ENCODE results near the gene SLC1A5.

SLC1A5 gene

GRCh38 chr19:46759206-46759605 is 29.2 kb downstream of the SLC1A5 start:
- no peak overlapping the region for H3K9ac ChIP-seq (ENCODE audit: low read depth in 1 of 2, low read length in 2 of 2)
- no peak overlapping the region for H3K4me3 ChIP-seq (ENCODE audit: low read depth in 1 of 2, low read length in 2 of 2)
- H3K27ac ChIP-seq (ENCODE audit: low read depth, low read length): no peak overlapping the region
- no peaks in the 10 kb centered on the region for H3K9me3 ChIP-seq (ENCODE audit: control insufficient read depth in 1 of 2, low read length in 2 of 2)
- H3K4me1 ChIP-seq (ENCODE audit: control insufficient read depth in 1 of 2, insufficient read depth in 2 of 2, low read length in 2 of 2): peaks cover 0 to 2% of the 10 kb centered on the region in 2 donors
- no peaks in the 10 kb centered on the region for H3K27me3 ChIP-seq (ENCODE audit: control insufficient read depth in 1 of 2, insufficient read depth in 2 of 2, low read length in 2 of 2)
- H3K36me3 ChIP-seq (ENCODE audit: control insufficient read depth in 1 of 2, insufficient read depth in 2 of 2, low read length in 2 of 2): peaks cover 0 to 4% of the 10 kb centered on the region in 2 donors

- peaks cover 0 to 2% of the 10 kb centered on the region in 2 donors for H3K4me1 ChIP-seq (ENCODE audit: control insufficient read depth in 1 of 2, insufficient read depth in 2 of 2, low read length in 2 of 2)
- H3K4me3 ChIP-seq (ENCODE audit: low read depth in 1 of 2, low read length in 2 of 2): no peak overlapping the region
- no peaks in the 10 kb centered on the region for H3K27me3 ChIP-seq (ENCODE audit: control insufficient read depth in 1 of 2, insufficient read depth in 2 of 2, low read length in 2 of 2)
- H3K9ac ChIP-seq (ENCODE audit: low read depth in 1 of 2, low read length in 2 of 2): no peak overlapping the region
- no peak overlapping the region for H3K27ac ChIP-seq (ENCODE audit: low read depth, low read length)
- H3K9me3 ChIP-seq (ENCODE audit: control insufficient read depth in 1 of 2, low read length in 2 of 2): no peaks in the 10 kb centered on the region
- H3K36me3 ChIP-seq (ENCODE audit: control insufficient read depth in 1 of 2, insufficient read depth in 2 of 2, low read length in 2 of 2): peaks cover 0 to 10% of the 10 kb centered on the region in 2 donors
These were observed 31.9 kb downstream of the SLC1A5 start for GRCh38 chr19:46756544-46756888.

- Histone ChIP-seq H3K9me3 (ENCODE audit: control insufficient read depth in 1 of 2, low read length in 2 of 2) (no peaks in the 10 kb centered on the region), H3K4me1 (ENCODE audit: control insufficient read depth in 1 of 2, insufficient read depth in 2 of 2, low read length in 2 of 2) (peaks cover 0 to 2% of the 10 kb centered on the region in 2 donors), H3K27me3 (ENCODE audit: control insufficient read depth in 1 of 2, insufficient read depth in 2 of 2, low read length in 2 of 2) (no peaks in the 10 kb centered on the region), H3K4me3 (ENCODE audit: low read depth in 1 of 2, low read length in 2 of 2) (no peak overlapping the region), H3K9ac (ENCODE audit: low read depth in 1 of 2, low read length in 2 of 2) (no peak overlapping the region), H3K27ac (ENCODE audit: low read depth, low read length) (no peak overlapping the region), H3K36me3 (ENCODE audit: control insufficient read depth in 1 of 2, insufficient read depth in 2 of 2, low read length in 2 of 2) (peaks cover 0 to 10% of the 10 kb centered on the region in 2 donors)
These were observed 32.4 kb downstream of the SLC1A5 start for GRCh38 chr19:46755853-46756543.

- Histone ChIP-seq H3K9ac (ENCODE audit: low read depth in 1 of 2, low read length in 2 of 2) (no peak overlapping the region), H3K27ac (ENCODE audit: low read depth, low read length) (no peak overlapping the region), H3K4me3 (ENCODE audit: low read depth in 1 of 2, low read length in 2 of 2) (no peak overlapping the region), H3K9me3 (ENCODE audit: control insufficient read depth in 1 of 2, low read length in 2 of 2) (no peaks in the 10 kb centered on the region), H3K4me1 (ENCODE audit: control insufficient read depth in 1 of 2, insufficient read depth in 2 of 2, low read length in 2 of 2) (peaks cover 0 to 2% of the 10 kb centered on the region in 2 donors), H3K36me3 (ENCODE audit: control insufficient read depth in 1 of 2, insufficient read depth in 2 of 2, low read length in 2 of 2) (peaks cover 0 to 13% of the 10 kb centered on the region in 2 donors), H3K27me3 (ENCODE audit: control insufficient read depth in 1 of 2, insufficient read depth in 2 of 2, low read length in 2 of 2) (no peaks in the 10 kb centered on the region)
These were observed 33.1 kb downstream of the SLC1A5 start for GRCh38 chr19:46755077-46755852.

GRCh38 chr19:46753420-46754155 is 34.8 kb downstream of the SLC1A5 start:
- Histone ChIP-seq H3K27me3 (ENCODE audit: control insufficient read depth in 1 of 2, insufficient read depth in 2 of 2, low read length in 2 of 2) (no peaks in the 10 kb centered on the region), H3K36me3 (ENCODE audit: control insufficient read depth in 1 of 2, insufficient read depth in 2 of 2, low read length in 2 of 2) (peaks cover 0 to 13% of the 10 kb centered on the region in 2 donors), H3K9ac (ENCODE audit: low read depth in 1 of 2, low read length in 2 of 2) (no peak overlapping the region), H3K4me3 (ENCODE audit: low read depth in 1 of 2, low read length in 2 of 2) (no peak overlapping the region), H3K9me3 (ENCODE audit: control insufficient read depth in 1 of 2, low read length in 2 of 2) (no peaks in the 10 kb centered on the region), H3K27ac (ENCODE audit: low read depth, low read length) (no peak overlapping the region), H3K4me1 (ENCODE audit: control insufficient read depth in 1 of 2, insufficient read depth in 2 of 2, low read length in 2 of 2) (peaks cover 0 to 2% of the 10 kb centered on the region in 2 donors)

GRCh38 chr19:46748325-46749109 is 39.9 kb downstream of the SLC1A5 start:
- Histone ChIP-seq H3K27ac (ENCODE audit: low read depth, low read length) (no peak overlapping the region), H3K36me3 (ENCODE audit: control insufficient read depth in 1 of 2, insufficient read depth in 2 of 2, low read length in 2 of 2) (peaks cover 0 to 8% of the 10 kb centered on the region in 2 donors), H3K9ac (ENCODE audit: low read depth in 1 of 2, low read length in 2 of 2) (no peak overlapping the region), H3K9me3 (ENCODE audit: control insufficient read depth in 1 of 2, low read length in 2 of 2) (no peaks in the 10 kb centered on the region), H3K4me3 (ENCODE audit: low read depth in 1 of 2, low read length in 2 of 2) (no peak overlapping the region), H3K4me1 (ENCODE audit: control insufficient read depth in 1 of 2, insufficient read depth in 2 of 2, low read length in 2 of 2) (peaks cover 13 to 17% of the 10 kb centered on the region in 2 donors), H3K27me3 (ENCODE audit: control insufficient read depth in 1 of 2, insufficient read depth in 2 of 2, low read length in 2 of 2) (no peaks in the 10 kb centered on the region)

- no peak within 1 kb of the TSS for H3K27ac ChIP-seq (ENCODE audit: low read depth, low read length)
- peaks cover 13 to 22% of the 10 kb centered on the region in 2 donors for H3K4me1 ChIP-seq (ENCODE audit: control insufficient read depth in 1 of 2, insufficient read depth in 2 of 2, low read length in 2 of 2)
- no peaks in the 10 kb centered on the region for H3K9me3 ChIP-seq (ENCODE audit: control insufficient read depth in 1 of 2, low read length in 2 of 2)
- no peaks in the 10 kb centered on the region for H3K27me3 ChIP-seq (ENCODE audit: control insufficient read depth in 1 of 2, insufficient read depth in 2 of 2, low read length in 2 of 2)
- H3K4me3 ChIP-seq (ENCODE audit: low read depth in 1 of 2, low read length in 2 of 2): peak within 1 kb of the TSS; percentile 82 to 91
- H3K36me3 ChIP-seq (ENCODE audit: control insufficient read depth in 1 of 2, insufficient read depth in 2 of 2, low read length in 2 of 2): peaks cover 0 to 11% of the 10 kb centered on the region in 2 donors
- peak within 1 kb of the TSS; percentile 85 to 96 for H3K9ac ChIP-seq (ENCODE audit: low read depth in 1 of 2, low read length in 2 of 2)
These were observed 41.9 kb downstream of the SLC1A5 start, which contains the start of gene STRN4 for GRCh38 chr19:46746281-46747057. Gene STRN4 (minus strand): TSS chr19:46746450. CDS start chr19:46746430, 20 bp downstream.

GRCh38 chr19:46745521-46746280 is 42.7 kb downstream of the SLC1A5 start, which contains the start of gene FKRP:
Gene FKRP (plus strand): TSS chr19:46746057. CDS start chr19:46755451, 9,394 bp downstream.
- peak within 1 kb of the TSS; percentile 82 to 91 for H3K4me3 ChIP-seq (ENCODE audit: low read depth in 1 of 2, low read length in 2 of 2)
- H3K9ac ChIP-seq (ENCODE audit: low read depth in 1 of 2, low read length in 2 of 2): peak within 1 kb of the TSS; percentile 85 to 96
- H3K27ac ChIP-seq (ENCODE audit: low read depth, low read length): no peak within 1 kb of the TSS
- no peaks in the 10 kb centered on the region for H3K9me3 ChIP-seq (ENCODE audit: control insufficient read depth in 1 of 2, low read length in 2 of 2)
- no peaks in the 10 kb centered on the region for H3K27me3 ChIP-seq (ENCODE audit: control insufficient read depth in 1 of 2, insufficient read depth in 2 of 2, low read length in 2 of 2)
- peaks cover 13 to 22% of the 10 kb centered on the region in 2 donors for H3K4me1 ChIP-seq (ENCODE audit: control insufficient read depth in 1 of 2, insufficient read depth in 2 of 2, low read length in 2 of 2)
- H3K36me3 ChIP-seq (ENCODE audit: control insufficient read depth in 1 of 2, insufficient read depth in 2 of 2, low read length in 2 of 2): peaks cover 0 to 17% of the 10 kb centered on the region in 2 donors
